H9 (cell line): ENCODE results near the gene XPNPEP3. TPM values are rescaled to one million over a fixed set of nuclear protein-coding genes. Genes with fewer than 3 reads are reported as not detected.

ENCODE experiments used
- DNase-seq: peaks from one replicate; pipeline ENCODE4 v3.0.0-alpha.2; 2017
- H2AFZ ChIP-seq: one replicate; pipeline ENCODE4 v1.6.1; 2013; ENCODE audit warnings: mild to moderate bottlenecking, low read length, control low read depth, moderate library complexity
- H2AK5ac ChIP-seq: 2 replicates; pipeline ENCODE4 v1.6.1; 2013; ENCODE audit warnings: low read length, control low read depth, mixed read lengths; ENCODE audit not compliant: insufficient read length
- H2BK120ac ChIP-seq: one replicate; pipeline ENCODE4 v1.6.1; 2013; ENCODE audit warnings: low read depth, mild to moderate bottlenecking, low read length, control low read depth, inconsistent platforms; ENCODE audit not compliant: poor library complexity, severe bottlenecking
- H2BK12ac ChIP-seq: 2 replicates; pipeline ENCODE4 v1.6.1; 2013; ENCODE audit warnings: low read length, control low read depth, mixed read lengths, low read depth; ENCODE audit not compliant: insufficient read length
- H2BK15ac ChIP-seq: 2 replicates; pipeline ENCODE4 v1.6.1; 2013; ENCODE audit warnings: low read depth, low read length, control low read depth
- H2BK20ac ChIP-seq: one replicate; pipeline ENCODE4 v1.6.1; 2013; ENCODE audit warnings: low read depth, mild to moderate bottlenecking, low read length, control low read depth, inconsistent platforms; ENCODE audit not compliant: poor library complexity, severe bottlenecking
- H2BK5ac ChIP-seq: 2 replicates; pipeline ENCODE4 v1.6.1; 2013; ENCODE audit warnings: low read length, control low read depth, mixed read lengths; ENCODE audit not compliant: insufficient read length
- H3K14ac ChIP-seq: 2 replicates; pipeline ENCODE4 v1.6.1; 2013; ENCODE audit warnings: low read length, control low read depth; ENCODE audit not compliant: insufficient read depth
- H3K18ac ChIP-seq: 2 replicates; pipeline ENCODE4 v1.6.1; 2013; ENCODE audit warnings: low read depth, mild to moderate bottlenecking, mixed read lengths, low read length, control low read depth; ENCODE audit not compliant: insufficient read length
- H3K23ac ChIP-seq: 2 replicates; pipeline ENCODE4 v1.6.1; 2013; ENCODE audit warnings: low read length, control low read depth, mixed read lengths, low read depth; ENCODE audit not compliant: insufficient read length
- H3K23me2 ChIP-seq: 2 replicates; pipeline ENCODE4 v1.6.1; 2013; ENCODE audit warnings: low read depth, mild to moderate bottlenecking, mixed read lengths, low read length, control low read depth; ENCODE audit not compliant: insufficient read length, poor library complexity, severe bottlenecking
- H3K27ac ChIP-seq: 2 replicates; pipeline ENCODE4 v1.5.1; 2013; ENCODE audit warnings: low read length, control low read depth, mixed read lengths, low read depth; ENCODE audit not compliant: insufficient read length
- H3K27me3 ChIP-seq: 2 replicates; pipeline ENCODE4 v1.6.1; 2013; ENCODE audit warnings: low read length, control low read depth, inconsistent platforms; ENCODE audit not compliant: insufficient read depth
- H3K4ac ChIP-seq: 2 replicates; pipeline ENCODE4 v1.6.1; 2013; ENCODE audit warnings: low read depth, mild to moderate bottlenecking, control low read depth, inconsistent platforms, low read length, moderate library complexity
- H3K4me1 ChIP-seq: 2 replicates; pipeline ENCODE4 v1.6.1; 2013; ENCODE audit warnings: low read length, control low read depth, inconsistent platforms; ENCODE audit not compliant: insufficient read depth
- H3K4me2 ChIP-seq: 2 replicates; pipeline ENCODE4 v1.6.1; 2013; ENCODE audit warnings: low read length, control low read depth, mixed read lengths; ENCODE audit not compliant: insufficient read length, insufficient read depth
- H3K56ac ChIP-seq: 2 replicates; pipeline ENCODE4 v1.6.1; 2013; ENCODE audit warnings: low read depth, mild to moderate bottlenecking, mixed read lengths, low read length, control low read depth; ENCODE audit not compliant: insufficient read length
- H3K79me1 ChIP-seq: 2 replicates; pipeline ENCODE4 v1.6.1; 2013; ENCODE audit warnings: low read depth, mild to moderate bottlenecking, moderate library complexity, low read length, control low read depth, inconsistent platforms; ENCODE audit not compliant: insufficient read depth, poor library complexity, severe bottlenecking
- H3K79me2 ChIP-seq: 2 replicates; pipeline ENCODE4 v1.6.1; 2013; ENCODE audit warnings: low read length, control low read depth, inconsistent platforms; ENCODE audit not compliant: insufficient read depth
- H3K9ac ChIP-seq: 2 replicates; pipeline ENCODE4 v1.6.1; 2013; ENCODE audit warnings: low read length, control low read depth, mixed read lengths; ENCODE audit not compliant: insufficient read length; ENCODE audit errors: extremely low read depth
- H3K9me3 ChIP-seq: one replicate; pipeline ENCODE4 v1.6.1; 2013; ENCODE audit warnings: low read depth, low read length, inconsistent platforms; ENCODE audit not compliant: control insufficient read depth
- H3T11ph ChIP-seq: one replicate; pipeline ENCODE4 v1.6.1; 2013; ENCODE audit warnings: mild to moderate bottlenecking, low read length, control low read depth, inconsistent platforms
- H4K20me1 ChIP-seq: one replicate; pipeline ENCODE4 v1.6.1; 2013; ENCODE audit not compliant: control insufficient read depth, insufficient read length, insufficient read depth
- H4K5ac ChIP-seq: 2 replicates; pipeline ENCODE4 v1.6.1; 2013; ENCODE audit warnings: low read depth, mild to moderate bottlenecking, mixed read lengths, low read length, control low read depth; ENCODE audit not compliant: insufficient read length
- H4K8ac ChIP-seq: replicated peaks from 2 replicates; pipeline ENCODE4 v1.6.1; 2013; ENCODE audit warnings: low read length, control low read depth, mixed read lengths, low read depth; ENCODE audit not compliant: insufficient read length
- H4K91ac ChIP-seq: 2 replicates; pipeline ENCODE4 v1.6.1; 2013; ENCODE audit warnings: low read depth, mild to moderate bottlenecking, moderate library complexity, mixed read lengths, low read length, control low read depth; ENCODE audit not compliant: insufficient read length
- H3K27ac Mint-ChIP-seq, 3 experiments: 2 replicates in 2 of 3; 3 replicates in 1 of 3; pipeline ENCODE4 v1.8.0; 2020 to 2021; ENCODE audit warnings: mixed read lengths in 3 of 3, mild to moderate bottlenecking in 1 of 3, moderate library complexity in 1 of 3
- H3K27me3 Mint-ChIP-seq: 2 replicates; pipeline ENCODE4 v1.8.0; 2021; ENCODE audit warnings: low read depth, mild to moderate bottlenecking, moderate library complexity, mixed read lengths
- H3K36me3 Mint-ChIP-seq, 3 experiments: 2 replicates in 2 of 3; 3 replicates in 1 of 3; pipeline ENCODE4 v1.8.0; 2020 to 2021; ENCODE audit warnings: low read depth in 3 of 3, mixed read lengths in 3 of 3; ENCODE audit not compliant: insufficient read depth in 1 of 3
- H3K4me1 Mint-ChIP-seq, 2 experiments: 2 replicates each; pipeline ENCODE4 v1.8.0; 2020; ENCODE audit warnings: mixed read lengths in 2 of 2
- H3K4me3 Mint-ChIP-seq, 2 experiments: 2 replicates in 1 of 2; 3 replicates in 1 of 2; pipeline ENCODE4 v1.8.0; 2020 to 2021; ENCODE audit warnings: mild to moderate bottlenecking in 2 of 2, mixed read lengths in 2 of 2, moderate library complexity in 1 of 2
- H3K9me3 Mint-ChIP-seq, 2 experiments: 2 replicates in 1 of 2; 3 replicates in 1 of 2; pipeline ENCODE4 v1.8.0; 2020; ENCODE audit warnings: mild to moderate bottlenecking in 2 of 2, mixed read lengths in 2 of 2, moderate library complexity in 1 of 2
- CTCF ChIP-seq: fragments of 200-600 bp; sonication (generic); conservative IDR thresholded peaks from 3 replicates; pipeline ENCODE4 v1.8.0; 2021; ENCODE audit warnings: antibody characterized with exemption, mild to moderate bottlenecking
- WGBS: extraction: QIAGEN DNeasy Blood & Tissue Kit; methylation state at CpG from one replicate; pipeline ENCODE4 v1.1.7; 2013; ENCODE audit warnings: missing lambda C conversion rate, low lambda C conversion rate, mixed read lengths; ENCODE audit not compliant: insufficient read length; ENCODE audit errors: extremely low coverage; 5-methylcytosine and 5-hydroxymethylcytosine counted together
- total RNA-seq: library from RNA; stranded (reverse); gene quantifications from 2 replicates; pipeline ENCODE4 v1.2.1, GENCODE V29; 2021

Gene XPNPEP3
- total RNA-seq, 1 experiment from 2014 or later, result 18.3 TPM

DNA sequence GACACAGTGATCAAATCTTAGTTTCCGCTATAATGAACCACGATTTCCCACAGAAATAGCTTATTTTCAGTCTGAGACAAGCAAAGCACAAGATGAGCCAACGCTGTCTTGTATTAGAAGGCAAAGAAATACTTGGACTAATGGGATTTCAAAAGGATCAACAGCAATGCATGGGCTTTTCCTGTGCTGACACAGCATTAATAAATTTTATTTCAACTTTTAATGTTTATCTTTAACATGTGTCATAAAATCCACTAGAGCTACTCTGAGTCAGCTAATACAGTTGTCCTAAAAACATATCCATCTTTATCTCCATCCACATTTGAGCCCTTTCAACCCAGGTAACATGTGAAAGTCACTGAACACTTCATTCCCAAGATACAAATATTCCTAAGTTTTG is 22.3 kb upstream of the XPNPEP3 start:
- no peak overlapping the region for H4K5ac ChIP-seq
- H3K27ac ChIP-seq, result no peak overlapping the region
- H3K9me3 ChIP-seq, result no peaks in the 10 kb centered on the region
- no peak overlapping the region for H3K56ac ChIP-seq
- no peaks in the 10 kb centered on the region for H3K9me3 Mint-ChIP-seq
- H4K20me1 ChIP-seq, result no peaks in the 10 kb centered on the region
- H3K23me2 ChIP-seq, result no peaks in the 10 kb centered on the region
- no peak overlapping the region for H3T11ph ChIP-seq
- H3K14ac ChIP-seq, result no peak overlapping the region
- H3K27ac Mint-ChIP-seq, result no peak overlapping the region
- no peak overlapping the region for H4K8ac ChIP-seq
- WGBS, result no CpG with 5 or more reads among the region's 3 CpGs
- no peak overlapping the region for H3K23ac ChIP-seq
- no peak overlapping the region for H3K4me3 Mint-ChIP-seq
- H3K79me2 ChIP-seq, result peaks cover 2% of the 10 kb centered on the region; the same call in 1 of the 2 replicates
- no peaks in the 10 kb centered on the region for H3K27me3 Mint-ChIP-seq
- H3K9ac ChIP-seq, result no peak overlapping the region
- H2BK15ac ChIP-seq, result no peak overlapping the region
- DNase-seq, result no peak
- no peak for TF ChIP-seq CTCF
- H3K4me1 ChIP-seq, result no peaks in the 10 kb centered on the region
- peaks cover 38 to 86% (median 76%) of the 10 kb centered on the region in 3 experiments; a peak in 6 of 7 replicates for H3K36me3 Mint-ChIP-seq
- H2BK12ac ChIP-seq, result no peak overlapping the region
- no peak overlapping the region for H3K4ac ChIP-seq
- no peak overlapping the region for H2BK5ac ChIP-seq
- H2BK20ac ChIP-seq, result no peak overlapping the region
- no peak overlapping the region for H2BK120ac ChIP-seq
- H2AK5ac ChIP-seq, result no peak overlapping the region
- H2AFZ ChIP-seq, result no peak overlapping the region
- H4K91ac ChIP-seq, result no peak overlapping the region
- H3K18ac ChIP-seq, result no peak overlapping the region
- no peaks in the 10 kb centered on the region for H3K4me1 Mint-ChIP-seq
- no peaks in the 10 kb centered on the region for H3K27me3 ChIP-seq
- H3K4me2 ChIP-seq, result no peak overlapping the region
- peaks cover 2% of the 10 kb centered on the region for H3K79me1 ChIP-seq
